Lung (tissue), 12 donors: Measurements from ENCODE around the gene CARD14. TPM values are rescaled to one million over a fixed set of nuclear protein-coding genes. Genes with fewer than 3 reads are reported as not detected.

ENCODE experiments used
- ATAC-seq: fragments of 200-7000 bp; cut with Tn5 transposase; one replicate; pipeline ENCODE4 v1.9.1; 2020; ENCODE audit warnings: moderate number of reproducible peaks; ENCODE audit not compliant: insufficient read depth, low FRiP score
- DNase-seq, 3 donors: peaks; one replicate each; pipeline ENCODE4 v3.0.0-alpha.2; 2013 to 2017
- H3K27ac ChIP-seq, 2 donors: one replicate each; pipeline ENCODE4 v1.5.1; 2013; ENCODE audit warnings: mild to moderate bottlenecking in 2 of 2, moderate library complexity in 2 of 2, control low read depth in 1 of 2, inconsistent platforms in 1 of 2, low read depth in 1 of 2, low read length in 1 of 2
- H3K27me3 ChIP-seq, 3 donors: one replicate each; pipeline ENCODE4 v1.5.1; 2013; ENCODE audit warnings: low read length in 2 of 3; ENCODE audit not compliant: control insufficient read depth in 3 of 3, insufficient read depth in 3 of 3
- H3K36me3 ChIP-seq, 4 donors: one replicate each; pipeline ENCODE4 v1.5.1; 2013; ENCODE audit warnings: low read length in 4 of 4, mild to moderate bottlenecking in 1 of 4, moderate library complexity in 1 of 4; ENCODE audit not compliant: control insufficient read depth in 4 of 4, insufficient read depth in 4 of 4
- H3K4me1 ChIP-seq, 5 donors: one replicate each; pipeline ENCODE4 v1.5.1; 2013; ENCODE audit warnings: low read length in 5 of 5, mild to moderate bottlenecking in 2 of 5, moderate library complexity in 1 of 5; ENCODE audit not compliant: control insufficient read depth in 5 of 5, insufficient read depth in 5 of 5
- H3K4me3 ChIP-seq: one replicate; pipeline ENCODE4 v1.5.1; 2013; ENCODE audit warnings: mild to moderate bottlenecking, control low read depth, moderate library complexity
- H3K9ac ChIP-seq, 2 donors: one replicate each; pipeline ENCODE4 v1.5.1; 2013; ENCODE audit warnings: low read length in 2 of 2, control low read depth in 1 of 2; ENCODE audit not compliant: insufficient read depth in 1 of 2
- H3K9me3 ChIP-seq, 4 donors: one replicate each; pipeline ENCODE4 v1.5.1; 2013; ENCODE audit warnings: low read length in 3 of 4, mild to moderate bottlenecking in 1 of 4, moderate library complexity in 1 of 4; ENCODE audit not compliant: control insufficient read depth in 4 of 4, insufficient read depth in 3 of 4
- CTCF ChIP-seq: IDR thresholded peaks from 2 replicates; pipeline ENCODE4 v1.5.1; 2012; ENCODE audit warnings: mild to moderate bottlenecking; ENCODE audit errors: control extremely low read depth, extremely low read depth
- WGBS, 2 donors: extraction: QIAGEN DNeasy Blood & Tissue Kit; methylation state at CpG; one replicate each; pipeline ENCODE4 v1.1.7; 2013; 5-methylcytosine and 5-hydroxymethylcytosine counted together
- polyA plus RNA-seq, 2 donors: library from polyadenylated mRNA; stranded (reverse); fragments of 200-250 nt; gene quantifications; one replicate each; pipeline ENCODE4 v1.2.1, GENCODE V29; 2013
- total RNA-seq, 2 donors: library from RNA; depleted of rRNA in 1 of 2; stranded (reverse); fragments of >200 nt in 1 of 2; gene quantifications; one replicate each; pipeline ENCODE4 v1.2.1, GENCODE V29; 2014 to 2021
- donor health status: control.
- donor health status: control.
- donor health status: Bipolar disorder and iron deficiency.
- donor health status: healthy.
- donor health status: DM: yes; HTN: yes; CAD: no.

Gene CARD14
- total and polyA plus RNA-seq, 4 donors: 0.50 to 1.8 (median 1.2) TPM

- 88 to 92% methylated on average over 20 to 21 of the region's 21 CpGs for WGBS, 2 donors
- no peak overlapping the region for H3K27ac ChIP-seq
- no peak overlapping the region for H3K4me3 ChIP-seq
- H3K27me3 ChIP-seq: no peaks in the 10 kb centered on the region
- ATAC-seq (no peak), DNase-seq (no peak)
- H3K9me3 ChIP-seq: peaks cover 0 to 4% (median 0%) of the 10 kb centered on the region in 4 donors
- H3K4me1 ChIP-seq: peaks cover 0 to 5% (median 0%) of the 10 kb centered on the region in 5 donors
- TF ChIP-seq CTCF: no peak
- no peak overlapping the region for H3K9ac ChIP-seq
- H3K36me3 ChIP-seq: no peaks in the 10 kb centered on the region
These were observed 8.3 kb downstream of the CARD14 start for GRCh38 chr17:80177986-80178595.

- H3K9me3 ChIP-seq: peaks cover 0 to 4% (median 0%) of the 10 kb centered on the region in 4 donors
- H3K36me3 ChIP-seq: no peaks in the 10 kb centered on the region
- DNase-seq (no peak), ATAC-seq (no peak)
- peaks cover 0 to 5% (median 0%) of the 10 kb centered on the region in 5 donors for H3K4me1 ChIP-seq
- H3K27me3 ChIP-seq: no peaks in the 10 kb centered on the region
- TF ChIP-seq CTCF: no peak
- WGBS, 2 donors: 85 to 91% methylated on average over 14 of the region's 14 CpGs
- H3K27ac ChIP-seq: no peak overlapping the region
- no peak overlapping the region for H3K4me3 ChIP-seq
- H3K9ac ChIP-seq: no peak overlapping the region
These were observed 10.4 kb downstream of the CARD14 start for GRCh38 chr17:80180192-80180591.

GRCh38 chr17:80181431-80181830 is 11.6 kb downstream of the CARD14 start:
- TF ChIP-seq CTCF: no peak
- H3K36me3 ChIP-seq: no peaks in the 10 kb centered on the region
- no peak overlapping the region for H3K9ac ChIP-seq
- H3K27me3 ChIP-seq: no peaks in the 10 kb centered on the region
- H3K27ac ChIP-seq: no peak overlapping the region
- 92 to 95% methylated on average over 17 of the region's 17 CpGs for WGBS, 2 donors
- DNase-seq: no peak
- peaks cover 0 to 2% (median 0%) of the 10 kb centered on the region in 4 donors for H3K9me3 ChIP-seq
- no peak overlapping the region for H3K4me3 ChIP-seq
- H3K4me1 ChIP-seq: no peaks in the 10 kb centered on the region
- ATAC-seq: no peak
